NCI-H187 (cell line): Measurements from ENCODE around the gene TPK1.
"Not testable (repeated sequence)": the region's sequence is repeated elsewhere in the genome, so short reads cannot be mapped to it uniquely, and the experiment has no call there.

Experiments used
- DNase-seq, 2 experiments: peaks; one replicate each; lab custom pipeline; 2025; lab: John Stamatoyannopoulos, UW

The TPK1 gene

DNA sequence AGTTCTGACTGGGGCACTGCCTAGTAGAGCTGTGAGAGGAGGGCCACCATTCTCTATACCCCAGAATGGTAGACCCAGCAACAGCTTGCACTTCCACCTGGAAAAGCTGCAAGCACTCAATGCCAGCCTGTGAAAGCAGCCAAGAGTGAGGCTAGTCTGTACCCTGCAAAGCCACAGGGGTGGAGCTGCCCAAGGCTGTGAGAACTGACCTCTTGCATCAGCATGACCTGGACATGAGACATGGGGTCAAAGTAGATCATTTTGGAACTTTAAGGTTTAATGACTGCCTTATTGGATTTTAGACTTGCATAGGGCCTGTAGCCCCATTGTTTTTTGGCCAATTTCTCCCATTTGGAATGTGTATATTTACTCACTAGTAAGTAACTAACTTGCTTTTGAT, 206.3 kb downstream of the TPK1 start:
- no peak for DNase-seq

GRCh38 chr7:144629011-144629410, 206.8 kb downstream of the TPK1 start:
- no peak for DNase-seq

DNA sequence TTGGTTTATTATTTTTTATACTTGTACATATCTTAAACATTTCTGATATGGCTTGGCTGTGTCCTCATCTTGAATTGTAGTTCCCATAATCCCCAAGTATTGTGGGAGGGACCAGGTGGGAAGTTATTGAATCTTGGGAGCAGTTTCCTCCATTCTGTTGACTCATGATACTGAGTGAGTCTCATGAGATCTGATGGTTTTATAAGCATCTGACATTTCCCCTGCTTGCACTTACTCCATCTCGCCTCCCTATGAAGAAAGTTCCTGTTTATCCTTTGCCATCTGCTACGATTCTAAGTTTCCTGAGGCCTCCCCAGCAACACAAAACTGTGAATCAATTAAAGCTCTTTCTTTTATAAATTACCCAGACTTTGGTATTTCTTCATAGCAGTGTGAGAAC, 207.7 kb downstream of the TPK1 start:
- no peak for DNase-seq

GRCh38 chr7:144622745-144623144, 213.1 kb downstream of the TPK1 start:
- no peak for DNase-seq

DNA sequence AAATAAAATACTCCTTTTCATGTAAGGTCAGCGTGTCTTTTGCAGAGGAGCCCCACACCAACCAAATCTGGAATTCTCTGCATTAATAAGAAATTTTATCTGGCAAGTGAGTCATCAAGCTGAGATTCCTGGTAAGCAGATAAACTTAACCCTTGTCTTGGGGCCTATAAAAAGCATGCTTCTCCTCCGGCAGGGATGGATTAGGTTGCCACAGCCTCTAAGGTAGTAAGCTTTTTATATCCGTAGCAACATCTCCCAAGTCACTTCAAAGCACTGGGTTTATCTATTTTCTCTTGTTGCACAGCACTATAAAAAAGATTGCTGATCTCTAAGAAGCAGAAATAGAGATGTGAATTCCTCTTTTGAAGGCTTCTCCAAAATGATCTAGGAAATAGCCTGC, 229.6 kb downstream of the TPK1 start:
- no peak for DNase-seq

GRCh38 chr7:144596953-144597352, 238.9 kb downstream of the TPK1 start:
- no peak for DNase-seq

DNA sequence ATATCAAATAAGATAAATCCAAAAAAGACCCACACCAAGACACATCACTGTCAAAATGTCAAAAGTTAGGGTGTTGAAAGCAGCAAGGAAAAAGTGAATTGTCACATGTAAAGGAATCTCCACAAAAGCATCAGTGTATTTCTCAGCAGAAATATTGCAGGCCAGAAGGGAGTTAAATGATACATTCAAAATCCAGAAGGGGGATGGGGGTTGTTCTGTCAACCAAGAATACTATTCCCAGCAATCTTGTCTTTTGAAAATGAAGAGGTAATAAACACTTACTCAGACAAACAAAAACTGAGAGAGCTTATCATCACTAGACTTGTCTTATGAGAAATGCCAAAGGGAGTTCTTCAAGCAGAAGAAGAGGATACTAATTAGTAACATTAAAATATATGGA, 241.3 kb downstream of the TPK1 start:
- DNase-seq = no peak

DNA sequence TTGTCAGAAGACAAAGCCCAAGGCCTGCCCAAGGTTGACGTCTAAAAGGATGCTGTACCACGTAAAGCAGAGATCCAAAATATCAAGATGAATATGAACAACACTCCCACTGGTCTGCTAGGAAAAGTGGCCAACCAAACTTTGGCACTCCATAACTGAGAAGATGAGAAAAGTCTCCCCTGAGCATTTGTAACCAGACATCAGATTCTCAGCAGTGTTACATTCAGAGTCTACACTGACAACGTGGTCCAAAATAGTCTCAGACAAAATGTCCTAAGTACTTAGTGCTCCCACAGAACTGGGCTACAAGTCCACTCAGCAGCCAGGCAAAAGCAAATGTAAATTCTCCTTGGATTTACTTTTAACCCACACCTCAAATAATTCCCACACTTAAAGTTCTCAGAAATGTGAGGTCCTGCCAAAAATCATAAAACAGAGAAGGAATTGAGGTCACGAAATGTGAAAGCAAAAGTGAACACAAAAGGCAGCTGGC, 247.2 kb downstream of the TPK1 start:
- DNase-seq = no peak

DNA sequence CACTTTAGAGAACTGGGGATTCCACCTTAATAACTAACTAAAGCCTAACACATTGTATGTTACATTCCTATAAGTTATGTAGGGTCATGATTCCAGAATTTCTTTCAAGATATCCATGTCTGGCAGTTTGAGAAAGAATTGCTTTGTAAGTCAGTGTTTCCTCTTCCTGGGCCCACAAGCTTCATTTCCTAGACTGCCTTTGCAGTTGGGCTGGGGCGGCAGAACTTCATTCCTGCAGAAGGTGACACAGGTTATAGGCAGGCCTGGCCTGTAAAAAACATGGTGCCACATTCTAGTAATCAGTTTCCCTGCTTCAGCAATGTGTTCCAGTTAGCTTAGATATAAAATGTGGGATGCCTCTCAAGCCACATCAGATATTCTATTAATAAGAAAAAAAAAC, 248.2 kb downstream of the TPK1 start:
- no peak for DNase-seq

DNA sequence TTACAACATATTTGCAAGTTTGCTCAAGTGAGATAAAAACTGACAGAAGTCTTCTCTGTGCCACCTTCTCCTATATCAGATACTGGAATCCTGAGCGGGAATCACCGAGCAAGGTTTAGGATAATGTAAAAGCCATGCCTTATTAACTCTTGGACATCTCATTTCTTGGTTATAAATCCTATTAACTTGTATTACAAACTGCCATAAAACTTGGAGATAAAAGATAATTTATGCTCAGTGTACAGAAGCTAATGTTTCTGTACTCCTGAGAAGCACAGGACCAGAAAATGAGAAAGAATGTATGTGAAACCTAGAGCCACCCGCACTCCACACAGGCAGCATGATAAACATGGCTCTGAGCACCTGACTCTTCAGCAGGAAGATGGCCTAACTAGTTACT, 251.1 kb downstream of the TPK1 start:
- no peak for DNase-seq

DNA sequence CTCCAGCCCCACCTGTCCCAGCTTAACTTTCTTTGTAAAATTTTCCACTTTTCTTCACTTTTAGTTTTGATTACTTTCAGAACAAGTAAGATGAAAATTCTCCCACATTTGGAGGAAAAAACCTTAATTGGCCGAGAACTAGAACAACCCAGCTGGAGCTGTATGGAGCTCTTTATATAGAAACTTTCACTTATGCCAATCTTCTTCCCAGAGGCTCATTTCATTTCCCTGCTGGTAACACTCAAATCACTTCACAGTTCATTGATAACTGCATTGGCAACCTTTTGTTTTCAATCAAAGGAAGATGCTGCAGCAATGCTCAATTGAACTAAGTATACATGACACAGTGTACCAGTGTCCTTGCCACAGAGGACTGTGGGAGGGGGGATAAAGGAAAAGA, 256.2 kb downstream of the TPK1 start:
- DNase-seq = no peak

DNA sequence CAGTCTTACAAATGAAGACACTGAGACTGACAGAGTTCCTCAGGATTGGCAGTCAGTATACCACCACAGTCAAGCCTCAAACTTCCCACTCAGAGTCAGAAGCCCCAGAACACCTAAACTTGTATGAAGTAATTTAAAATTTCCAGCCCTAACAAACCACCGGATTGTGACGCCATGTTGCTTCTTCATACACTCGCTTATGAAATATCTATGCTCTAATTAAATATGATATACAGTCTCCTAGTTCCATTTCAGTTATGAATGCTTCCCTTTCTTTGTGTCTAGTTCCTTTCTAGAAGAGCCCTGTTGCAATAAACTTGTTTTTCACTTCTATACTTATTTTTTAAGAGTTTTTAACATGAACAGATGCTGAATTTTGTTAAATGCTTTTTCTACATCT, 260.4 kb downstream of the TPK1 start:
- no peak for DNase-seq

- DNase-seq = not testable (repeated sequence)
Observed at GRCh38 chr7:144574753-144575152, 261.1 kb downstream of the TPK1 start.

DNA sequence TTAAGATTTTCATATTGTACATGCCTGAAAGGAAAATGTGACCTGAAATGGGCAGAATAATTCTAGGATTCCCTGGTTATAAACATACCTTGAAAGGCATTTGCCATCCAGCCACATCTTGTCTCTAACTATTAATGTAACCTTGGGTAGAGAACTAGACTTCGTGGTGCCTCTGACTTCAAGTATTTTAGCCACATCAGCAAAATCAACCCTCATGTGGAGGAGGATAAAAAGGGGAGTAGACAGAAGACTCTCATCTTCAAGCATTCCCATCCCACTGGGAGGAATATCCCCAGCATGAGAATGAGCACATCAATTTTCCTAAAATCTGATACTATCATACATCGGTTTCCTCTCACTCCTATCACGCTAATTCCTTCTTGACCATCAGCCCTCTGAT, 267.6 kb downstream of the TPK1 start:
- no peak for DNase-seq

DNA sequence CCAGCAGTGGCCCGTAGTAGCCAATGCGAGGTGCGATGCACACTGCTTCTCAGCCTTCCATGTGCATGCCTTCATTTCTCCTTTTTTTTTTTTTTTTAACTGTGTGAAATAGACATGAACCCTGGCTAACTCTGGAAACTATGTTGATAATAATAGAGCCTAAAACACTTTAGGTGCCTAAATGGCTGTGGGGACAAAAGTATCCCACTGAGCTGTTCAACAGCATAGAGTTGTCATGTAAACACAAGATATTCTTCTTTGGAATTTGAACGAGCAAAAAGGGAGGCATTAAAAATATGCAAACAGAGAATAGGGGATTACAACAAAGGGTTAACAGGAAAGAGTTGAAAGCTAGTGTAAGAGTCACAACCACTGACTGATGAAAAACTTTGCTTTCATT, 270.3 kb downstream of the TPK1 start:
- DNase-seq = no peak

DNA sequence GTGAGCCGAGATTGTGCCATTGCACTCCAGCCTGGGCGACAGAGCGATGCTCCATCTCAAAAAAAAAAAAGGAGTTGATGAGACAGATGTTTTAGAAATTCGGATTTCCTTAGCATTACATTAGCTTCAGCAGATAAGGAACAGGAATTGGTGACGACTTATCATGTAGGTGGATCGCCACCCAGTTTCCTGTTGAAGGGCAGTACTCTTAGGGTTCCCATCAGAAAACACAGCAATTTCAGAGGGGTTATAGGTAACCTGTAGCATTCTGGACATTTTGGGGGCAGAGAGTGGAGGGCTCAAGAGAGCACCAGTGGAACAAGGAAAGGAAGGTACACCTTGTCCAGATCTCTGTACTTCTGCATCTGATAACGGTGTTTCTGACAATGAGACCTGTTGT, 286.0 kb downstream of the TPK1 start:
- no peak for DNase-seq

- DNase-seq = no peak
Observed at GRCh38 chr7:144548556-144548955, 287.3 kb downstream of the TPK1 start.

- DNase-seq = no peak
Observed at GRCh38 chr7:144547888-144548287, 288.0 kb downstream of the TPK1 start.

- DNase-seq = no peak
Observed at GRCh38 chr7:144546782-144547181, 289.1 kb downstream of the TPK1 start.

GRCh38 chr7:144545330-144545729, 290.5 kb downstream of the TPK1 start:
- DNase-seq = no peak

- DNase-seq = no peak
Observed at GRCh38 chr7:144534655-144535395, 301.0 kb downstream of the TPK1 start.

GRCh38 chr7:144534196-144534595, 301.7 kb downstream of the TPK1 start:
- DNase-seq = no peak

- DNase-seq = no peak
Observed at GRCh38 chr7:144531181-144531580, 304.7 kb downstream of the TPK1 start.

DNA sequence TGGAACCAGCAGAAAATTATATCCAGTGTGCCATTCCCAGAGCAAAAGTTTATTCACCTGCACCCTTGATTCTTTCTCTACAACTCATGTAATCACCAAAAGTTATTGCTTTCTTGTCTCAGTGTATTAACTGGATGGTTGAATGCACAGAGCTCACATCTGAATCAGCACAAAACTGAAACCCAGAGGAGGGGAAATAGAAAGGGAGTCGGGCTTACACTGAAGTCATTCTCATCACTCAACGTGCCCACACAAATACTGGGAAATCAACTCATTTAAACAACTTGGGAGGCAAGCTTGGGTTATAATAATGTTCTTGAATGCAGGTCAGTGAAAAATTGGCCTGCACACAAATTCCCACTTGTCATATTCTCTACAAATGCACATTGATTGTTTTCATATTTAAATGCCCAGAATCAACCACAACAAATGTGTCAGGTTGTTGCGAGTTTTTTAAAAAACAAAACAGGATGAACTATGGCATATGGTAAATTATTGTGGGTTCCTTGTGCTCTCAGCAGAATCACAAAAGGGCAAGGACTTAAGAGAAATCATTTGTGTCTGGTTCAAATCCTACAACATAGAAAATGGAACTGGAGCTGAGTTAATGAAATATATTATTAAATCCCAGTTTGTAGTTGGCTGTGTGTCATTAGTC, 306.5 kb downstream of the TPK1 start:
- DNase-seq = no peak
